ENCODE measurements around the gene DDX5. TPM values are rescaled to one million over a fixed set of nuclear protein-coding genes. Genes with fewer than 3 reads are reported as not detected.

DDX5 gene
- total RNA-seq, 6 donors from 2014 or later: 554 to 1,286 (median 754) TPM

- no peak overlapping the region for H3K27ac ChIP-seq
- H3K4me1 ChIP-seq: peaks cover 0 to 4% (median 0%) of the 10 kb centered on the region in 4 donors
- peaks cover 14 to 84% (median 35%) of the 10 kb centered on the region in 4 donors for H3K36me3 ChIP-seq
- no peak overlapping the region for H3K4me3 ChIP-seq
- no peaks in the 10 kb centered on the region for H3K27me3 ChIP-seq
- TF ChIP-seq POLR2A (IDR thresholded peaks at IDR 0.05) (no peak), EP300 (IDR thresholded peaks at IDR 0.05) (no peak), POLR2AphosphoS5 (IDR thresholded peaks at IDR 0.05) (no peak), CTCF (IDR thresholded peaks at IDR 0.05) (no peak)
- ATAC-seq (ENCODE audit: low FRiP score in 2 of 2) (no peak), DNase-seq (no peak)
- H3K9me3 ChIP-seq: no peaks in the 10 kb centered on the region
- 62 to 71% methylated on average over 5 of the region's 5 CpGs for WGBS, 2 donors
These were observed 31.4 kb upstream of the DDX5 start for GRCh38 chr17:64537488-64537887.

- Histone ChIP-seq H3K9me3 (no peaks in the 10 kb centered on the region), H3K4me1 (peaks cover 0 to 4% (median 0%) of the 10 kb centered on the region in 4 donors), H3K4me3 (no peak overlapping the region), H3K36me3 (peaks cover 15 to 86% (median 38%) of the 10 kb centered on the region in 4 donors), H3K27ac (no peak overlapping the region), H3K27me3 (no peaks in the 10 kb centered on the region)
- ATAC-seq (ENCODE audit: low FRiP score in 2 of 2): no peak
- no peak for DNase-seq
- TF ChIP-seq CTCF (IDR thresholded peaks at IDR 0.05) (no peak), EP300 (IDR thresholded peaks at IDR 0.05) (no peak), POLR2AphosphoS5 (IDR thresholded peaks at IDR 0.05) (no peak), POLR2A (IDR thresholded peaks at IDR 0.05) (no peak)
- WGBS, 2 donors: 85 to 93% methylated on average over 2 of the region's 2 CpGs
These were observed 30.8 kb upstream of the DDX5 start for GRCh38 chr17:64536913-64537312.

- no peaks in the 10 kb centered on the region for H3K27me3 ChIP-seq
- DNase-seq (no peak), ATAC-seq (ENCODE audit: low FRiP score in 2 of 2) (no peak)
- H3K36me3 ChIP-seq: peaks cover 19 to 94% (median 43%) of the 10 kb centered on the region in 4 donors
- no peak overlapping the region for H3K4me3 ChIP-seq
- no peaks in the 10 kb centered on the region for H3K9me3 ChIP-seq
- TF ChIP-seq POLR2A (IDR thresholded peaks at IDR 0.05) (no peak), POLR2AphosphoS5 (IDR thresholded peaks at IDR 0.05) (no peak), EP300 (IDR thresholded peaks at IDR 0.05) (no peak), CTCF (IDR thresholded peaks at IDR 0.05) (no peak)
- peaks cover 0 to 4% (median 0%) of the 10 kb centered on the region in 4 donors for H3K4me1 ChIP-seq
- no peak overlapping the region for H3K27ac ChIP-seq
- WGBS, 2 donors: 87 to 88% methylated on average over 6 of the region's 6 CpGs
These were observed 29.3 kb upstream of the DDX5 start for GRCh38 chr17:64535357-64535756.

GRCh38 chr17:64534187-64534586 is 28.1 kb upstream of the DDX5 start:
- H3K36me3 ChIP-seq: peaks cover 20 to 94% (median 54%) of the 10 kb centered on the region in 4 donors
- H3K27me3 ChIP-seq: no peaks in the 10 kb centered on the region
- H3K27ac ChIP-seq: no peak overlapping the region
- ATAC-seq (ENCODE audit: low FRiP score in 2 of 2): no peak
- TF ChIP-seq CTCF (IDR thresholded peaks at IDR 0.05) (peak in 1 of 6 experiments; percentile 12), POLR2A (IDR thresholded peaks at IDR 0.05) (no peak)
- H3K4me1 ChIP-seq: peaks cover 0 to 4% (median 0%) of the 10 kb centered on the region in 4 donors
- no peak for DNase-seq
- WGBS, 2 donors: 73 to 85% methylated on average over 3 of the region's 3 CpGs
- H3K4me3 ChIP-seq: no peak overlapping the region
- H3K9me3 ChIP-seq: no peaks in the 10 kb centered on the region

GRCh38 chr17:64533784-64534183 is 27.7 kb upstream of the DDX5 start:
- TF ChIP-seq EP300 (IDR thresholded peaks at IDR 0.05): no peak
- no peak for TF ChIP-seq CTCF (IDR thresholded peaks at IDR 0.05)
- TF ChIP-seq POLR2AphosphoS5 (IDR thresholded peaks at IDR 0.05): no peak
- TF ChIP-seq POLR2A (IDR thresholded peaks at IDR 0.05): no peak
- Histone ChIP-seq H3K36me3 (peaks cover 22 to 94% (median 58%) of the 10 kb centered on the region in 4 donors), H3K9me3 (no peaks in the 10 kb centered on the region), H3K27me3 (no peaks in the 10 kb centered on the region), H3K27ac (no peak overlapping the region), H3K4me3 (no peak overlapping the region), H3K4me1 (peaks cover 0 to 4% (median 0%) of the 10 kb centered on the region in 4 donors)
- DNase-seq (no peak), ATAC-seq (ENCODE audit: low FRiP score in 2 of 2) (no peak)
- 75 to 84% methylated on average over 2 of the region's 2 CpGs for WGBS, 2 donors
